NCI-H226 (cell line): Measurements from ENCODE around the gene MYLK4.

ENCODE experiments used
- DNase-seq: peaks from one replicate; pipeline ENCODE4 v3.0.0-alpha.2; 2015

The MYLK4 gene

GRCh38 chr6:2693231-2693630, 57.5 kb downstream of the MYLK4 start:
- DNase-seq, result no peak

DNA sequence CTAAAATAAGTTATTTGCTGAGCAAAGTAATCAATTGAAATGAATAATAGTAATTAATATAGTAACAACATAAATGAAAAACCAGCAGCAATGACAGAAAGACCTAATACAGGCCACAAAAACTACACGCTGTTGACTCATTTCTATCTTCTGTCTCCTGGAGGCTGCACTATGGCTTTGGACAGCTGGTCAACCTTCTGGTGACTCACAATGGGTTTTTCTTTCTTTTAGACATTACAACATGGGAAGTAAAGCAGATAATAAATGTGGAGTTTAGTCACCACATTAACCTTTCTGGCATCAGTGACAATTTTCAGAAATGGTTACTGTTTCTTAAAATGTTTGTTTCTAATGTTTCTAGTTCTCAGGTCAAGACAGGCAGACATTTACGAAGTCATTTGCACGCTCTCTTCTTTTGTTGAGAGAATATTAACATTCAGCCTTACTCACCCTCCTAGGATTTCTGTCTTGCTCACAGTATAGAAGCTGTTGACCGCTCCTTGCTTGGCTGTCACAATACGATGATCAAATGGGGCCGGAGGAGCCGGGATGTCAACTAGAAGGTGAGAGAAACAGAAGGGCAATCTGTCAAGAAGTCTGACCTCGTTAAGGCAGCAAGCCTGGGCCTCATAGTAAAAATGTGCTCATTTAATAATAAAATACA, 62.2 kb downstream of the MYLK4 start:
- DNase-seq, result peak; percentile 63

GRCh38 chr6:2687456-2687855, 63.3 kb downstream of the MYLK4 start:
- no peak for DNase-seq

- no peak for DNase-seq
These were observed 64.2 kb downstream of the MYLK4 start for GRCh38 chr6:2686515-2686914.

- DNase-seq, result no peak
These were observed 65.7 kb downstream of the MYLK4 start for GRCh38 chr6:2684766-2685754.

- peak; percentile 11 for DNase-seq
These were observed 66.5 kb downstream of the MYLK4 start for GRCh38 chr6:2684103-2684749.

DNA sequence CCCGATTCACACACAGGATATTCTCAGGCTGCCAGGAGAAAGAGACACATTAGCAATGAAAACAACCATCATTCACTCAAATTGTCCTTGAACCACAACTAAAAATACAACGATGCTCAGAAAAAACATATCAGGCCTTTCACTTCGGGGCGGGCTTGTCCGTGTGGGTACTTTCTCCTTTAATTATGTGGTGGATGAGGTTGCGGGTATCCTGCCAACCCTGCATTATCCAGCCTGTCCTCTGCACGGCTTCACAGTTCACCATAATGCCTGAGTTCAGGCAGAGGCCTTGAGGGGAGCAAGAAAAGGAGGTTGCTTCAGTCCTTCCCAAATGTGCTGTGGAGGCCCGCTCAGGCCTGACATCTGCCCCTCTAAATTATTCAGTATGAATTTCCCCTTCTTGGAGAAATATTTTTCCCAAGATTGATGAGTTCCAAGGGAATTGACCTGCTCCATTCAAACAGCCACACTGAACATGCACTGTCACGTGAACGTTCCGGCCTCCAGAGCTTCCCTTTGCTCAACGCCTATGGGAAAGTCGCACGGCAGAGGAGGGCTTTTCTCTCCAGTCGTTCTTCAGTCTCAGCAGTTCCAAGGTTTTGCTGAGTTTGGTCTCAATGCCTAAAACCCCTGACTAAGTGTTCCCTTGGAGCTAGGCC, 70.3 kb downstream of the MYLK4 start:
- DNase-seq, result no peak

- no peak for DNase-seq
These were observed 73.6 kb downstream of the MYLK4 start for GRCh38 chr6:2677080-2677593.

GRCh38 chr6:2676048-2676447, 74.7 kb downstream of the MYLK4 start:
- DNase-seq, result no peak

GRCh38 chr6:2674857-2675256, 75.9 kb downstream of the MYLK4 start:
- DNase-seq, result no peak

GRCh38 chr6:2669067-2669700, 81.5 kb downstream of the MYLK4 start:
- DNase-seq, result no peak

- no peak for DNase-seq
These were observed 83.1 kb downstream of the MYLK4 start for GRCh38 chr6:2667617-2668016.

GRCh38 chr6:2666906-2667575, 83.7 kb downstream of the MYLK4 start:
- DNase-seq, result no peak

- DNase-seq, result no peak
These were observed 85.3 kb downstream of the MYLK4 start for GRCh38 chr6:2665146-2666070.

GRCh38 chr6:2663123-2663522, 87.6 kb downstream of the MYLK4 start:
- DNase-seq, result no peak

- DNase-seq, result no peak
These were observed 89.1 kb downstream of the MYLK4 start for GRCh38 chr6:2661651-2662050.

DNA sequence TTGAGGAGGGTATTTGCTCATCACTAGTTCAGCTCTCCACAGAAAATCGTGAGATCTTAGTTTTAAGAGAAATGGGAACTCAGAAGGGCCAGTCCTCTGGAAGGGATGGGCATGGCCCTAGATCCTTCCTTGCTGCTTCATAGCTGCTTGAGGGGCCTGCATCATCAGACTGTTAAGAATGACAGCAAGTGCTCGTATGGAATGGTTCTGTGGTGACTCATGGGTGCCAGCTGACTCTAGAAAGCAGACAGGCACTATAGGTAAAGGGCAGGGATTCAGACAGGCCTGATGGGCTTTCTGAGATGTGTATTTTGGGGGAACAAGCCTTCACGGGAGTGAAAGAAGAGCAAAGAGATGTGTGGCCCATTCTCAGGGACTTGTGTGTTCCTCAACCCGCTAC, 90.8 kb downstream of the MYLK4 start:
- peak; percentile 55 for DNase-seq

- DNase-seq, result no peak
These were observed 91.3 kb downstream of the MYLK4 start for GRCh38 chr6:2659381-2659780.

- DNase-seq, result no peak
These were observed 91.9 kb downstream of the MYLK4 start for GRCh38 chr6:2658788-2659187.

DNA sequence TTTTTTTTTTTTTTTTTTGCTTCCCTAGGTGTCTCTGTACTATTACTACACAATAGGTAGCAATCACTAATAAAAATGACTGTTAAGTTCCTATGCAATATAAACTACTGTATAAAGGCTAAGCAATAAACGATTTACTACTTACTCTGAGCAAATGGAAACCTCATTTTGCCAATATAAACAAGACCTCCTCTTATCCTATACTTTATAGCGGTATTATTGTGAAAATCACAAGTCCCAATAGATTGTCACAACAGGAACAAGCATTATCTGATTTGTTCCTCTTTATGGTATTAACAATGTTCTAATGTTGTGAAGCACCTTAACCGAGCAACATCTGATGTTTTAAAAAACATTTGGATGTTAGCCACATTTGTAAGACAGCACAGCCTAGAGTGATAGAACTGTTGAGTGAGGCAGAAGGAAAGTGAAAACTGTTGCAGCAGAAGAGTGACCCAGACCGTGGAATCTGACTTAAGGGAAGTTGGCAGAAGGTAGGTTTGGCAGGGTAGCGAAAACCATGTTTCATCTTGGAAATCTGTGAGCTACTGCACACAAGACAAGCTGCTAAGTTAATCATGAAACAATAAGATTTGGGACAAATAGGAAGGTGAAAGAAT, 94.2 kb downstream of the MYLK4 start:
- no peak for DNase-seq
